ENCODE data around the gene SMIM30.

Gene SMIM30

DNA sequence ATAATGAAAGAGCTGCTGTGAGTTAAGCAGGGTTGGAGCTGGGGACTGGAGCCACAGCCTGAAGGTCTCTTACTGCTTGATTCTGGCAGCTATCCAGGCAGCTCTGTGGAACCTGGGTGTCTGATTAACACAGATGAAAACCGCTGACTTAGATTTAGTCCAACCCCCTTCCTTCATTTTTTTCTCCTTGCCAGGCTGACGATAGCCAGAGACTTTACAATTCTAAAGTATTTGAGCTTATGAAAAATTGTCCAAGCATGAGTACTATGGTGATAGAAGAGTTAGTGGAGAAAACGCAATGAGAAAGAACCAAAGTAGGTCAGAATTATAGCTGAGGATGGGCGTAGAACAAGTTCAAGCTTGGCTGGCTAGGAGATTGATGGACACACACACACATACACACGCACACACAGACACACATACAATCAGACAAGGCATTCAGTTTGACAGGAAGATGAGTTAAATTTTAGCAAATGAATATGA, 18.2 kb downstream of the SMIM30 start:
- TF ChIP-seq ZFX (IDR thresholded peaks at IDR 0.05), result no peak
- TF ChIP-seq, protein P1, sequence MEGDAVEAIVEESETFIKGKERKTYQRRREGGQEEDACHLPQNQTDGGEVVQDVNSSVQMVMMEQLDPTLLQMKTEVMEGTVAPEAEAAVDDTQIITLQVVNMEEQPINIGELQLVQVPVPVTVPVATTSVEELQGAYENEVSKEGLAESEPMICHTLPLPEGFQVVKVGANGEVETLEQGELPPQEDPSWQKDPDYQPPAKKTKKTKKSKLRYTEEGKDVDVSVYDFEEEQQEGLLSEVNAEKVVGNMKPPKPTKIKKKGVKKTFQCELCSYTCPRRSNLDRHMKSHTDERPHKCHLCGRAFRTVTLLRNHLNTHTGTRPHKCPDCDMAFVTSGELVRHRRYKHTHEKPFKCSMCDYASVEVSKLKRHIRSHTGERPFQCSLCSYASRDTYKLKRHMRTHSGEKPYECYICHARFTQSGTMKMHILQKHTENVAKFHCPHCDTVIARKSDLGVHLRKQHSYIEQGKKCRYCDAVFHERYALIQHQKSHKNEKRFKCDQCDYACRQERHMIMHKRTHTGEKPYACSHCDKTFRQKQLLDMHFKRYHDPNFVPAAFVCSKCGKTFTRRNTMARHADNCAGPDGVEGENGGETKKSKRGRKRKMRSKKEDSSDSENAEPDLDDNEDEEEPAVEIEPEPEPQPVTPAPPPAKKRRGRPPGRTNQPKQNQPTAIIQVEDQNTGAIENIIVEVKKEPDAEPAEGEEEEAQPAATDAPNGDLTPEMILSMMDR (conservative IDR thresholded peaks at IDR 0.05), result no peak
- H3K27ac ChIP-seq, result no peak overlapping the region

DNA sequence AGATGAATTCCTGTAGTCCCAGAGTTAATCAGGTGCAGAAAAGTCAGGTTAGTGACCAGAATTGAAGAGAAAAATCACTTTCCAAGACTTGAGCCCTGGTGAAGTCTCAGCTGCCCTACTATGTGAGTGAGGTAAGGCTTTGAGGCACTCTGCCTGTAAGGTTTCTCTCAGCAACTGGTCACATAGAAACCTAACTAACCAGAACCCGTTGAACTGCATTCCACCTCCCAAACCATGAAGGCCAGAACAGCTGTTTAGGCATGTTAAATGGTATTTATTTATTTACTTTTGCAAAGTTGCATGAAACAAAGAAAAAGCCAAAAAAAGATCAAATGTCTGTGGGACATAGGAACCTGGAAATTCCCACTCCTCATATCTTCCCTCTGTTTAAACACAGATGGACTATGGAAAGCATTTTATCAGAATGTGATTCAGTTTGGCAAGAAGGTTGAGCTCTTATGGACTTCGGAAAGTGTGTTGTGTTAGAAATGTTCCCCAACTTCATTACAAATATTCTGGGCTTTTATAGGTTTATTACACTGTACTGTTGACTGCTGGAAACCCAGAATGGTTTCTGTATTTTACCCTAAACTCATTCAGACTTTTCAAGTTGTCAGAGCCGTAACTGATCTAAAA, 19.0 kb downstream of the SMIM30 start:
- TF ChIP-seq ZFX (IDR thresholded peaks at IDR 0.05), result no peak
- TF ChIP-seq, protein P1 (conservative IDR thresholded peaks at IDR 0.05), result no peak

DNA sequence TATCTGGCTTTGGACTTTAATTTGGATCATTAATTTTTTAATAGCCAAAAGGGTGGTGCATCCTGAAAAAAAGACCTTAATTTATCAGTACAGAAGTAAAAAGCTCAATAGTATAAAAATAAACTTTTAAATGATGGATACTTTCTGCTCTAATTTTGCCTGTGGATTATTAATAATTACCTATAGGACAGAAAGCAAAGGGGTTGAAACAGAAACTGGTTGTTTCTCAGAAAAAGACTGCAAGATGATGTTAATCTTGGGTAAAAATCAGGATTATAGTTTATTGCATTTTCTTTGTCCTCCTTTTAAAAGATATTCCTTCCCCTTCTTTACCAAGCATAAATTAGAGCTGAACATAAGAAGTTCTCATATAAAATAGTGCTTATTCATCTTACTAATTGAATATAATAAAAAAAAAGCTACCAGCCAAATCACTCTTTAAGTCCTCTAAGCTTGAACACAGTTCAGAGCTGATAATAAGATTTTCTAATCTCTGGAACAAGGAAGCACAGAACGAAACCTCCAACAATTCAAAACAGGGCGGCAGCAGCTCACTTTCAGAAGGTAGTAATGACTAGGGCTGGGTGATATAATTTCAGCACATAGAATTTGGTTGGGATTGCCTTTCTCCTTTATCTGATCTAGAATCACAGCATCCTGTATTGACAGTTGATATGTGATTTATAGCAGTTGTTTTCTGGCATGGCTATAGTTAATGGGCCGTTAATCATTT, 23.7 kb downstream of the SMIM30 start:
- H3K27ac ChIP-seq, result no peak overlapping the region
- TF ChIP-seq, protein P1 (conservative IDR thresholded peaks at IDR 0.05), result no peak
- TF ChIP-seq ZFX (IDR thresholded peaks at IDR 0.05), result no peak

More for the DNA sequence above, 19.0 kb downstream of the SMIM30 start:
- no peak overlapping the region for H3K27ac ChIP-seq

DNA sequence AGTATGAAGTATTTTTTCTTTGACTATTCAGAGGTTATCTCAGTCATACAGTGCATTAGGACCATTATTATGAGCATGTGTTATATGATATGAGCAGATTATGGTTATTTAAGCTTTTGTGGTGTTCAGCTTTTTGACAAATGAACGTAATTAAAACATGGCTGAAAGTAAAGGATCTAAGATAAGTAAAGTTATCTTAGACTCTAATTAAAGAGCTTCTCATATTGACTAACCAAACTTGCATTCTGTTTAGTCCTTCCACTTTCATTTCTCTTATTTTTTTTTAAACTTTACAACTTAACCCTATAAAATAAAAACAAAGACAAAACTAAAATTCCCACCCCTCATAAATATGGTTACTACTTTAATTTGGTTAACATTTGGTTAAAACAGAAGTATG, 24.8 kb downstream of the SMIM30 start:
- TF ChIP-seq, protein P1 (conservative IDR thresholded peaks at IDR 0.05), result no peak
- TF ChIP-seq ZFX (IDR thresholded peaks at IDR 0.05), result no peak
- H3K27ac ChIP-seq, result no peak overlapping the region

DNA sequence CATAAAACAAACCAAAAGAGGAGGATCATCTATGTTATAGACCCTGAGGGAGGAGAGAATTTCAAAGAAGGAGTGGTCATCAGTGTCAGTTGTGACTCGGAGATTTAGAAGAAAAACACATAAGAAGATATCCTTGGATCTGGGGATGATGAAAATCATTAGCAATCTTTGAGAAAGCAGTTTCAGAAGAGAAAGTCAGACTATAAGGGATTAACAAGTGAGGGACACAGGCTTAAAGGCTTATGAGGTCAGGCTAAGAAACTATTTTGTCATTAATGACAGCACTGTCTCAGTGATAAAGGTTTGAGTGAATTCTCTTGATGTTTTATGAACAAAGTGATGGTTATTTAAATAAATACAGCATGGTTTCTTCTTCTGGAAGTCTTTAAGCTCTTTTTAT, 25.6 kb downstream of the SMIM30 start:
- H3K27ac ChIP-seq, result no peak overlapping the region
- no peak for TF ChIP-seq ZFX (IDR thresholded peaks at IDR 0.05)
- TF ChIP-seq, protein P1 (conservative IDR thresholded peaks at IDR 0.05), result no peak

DNA sequence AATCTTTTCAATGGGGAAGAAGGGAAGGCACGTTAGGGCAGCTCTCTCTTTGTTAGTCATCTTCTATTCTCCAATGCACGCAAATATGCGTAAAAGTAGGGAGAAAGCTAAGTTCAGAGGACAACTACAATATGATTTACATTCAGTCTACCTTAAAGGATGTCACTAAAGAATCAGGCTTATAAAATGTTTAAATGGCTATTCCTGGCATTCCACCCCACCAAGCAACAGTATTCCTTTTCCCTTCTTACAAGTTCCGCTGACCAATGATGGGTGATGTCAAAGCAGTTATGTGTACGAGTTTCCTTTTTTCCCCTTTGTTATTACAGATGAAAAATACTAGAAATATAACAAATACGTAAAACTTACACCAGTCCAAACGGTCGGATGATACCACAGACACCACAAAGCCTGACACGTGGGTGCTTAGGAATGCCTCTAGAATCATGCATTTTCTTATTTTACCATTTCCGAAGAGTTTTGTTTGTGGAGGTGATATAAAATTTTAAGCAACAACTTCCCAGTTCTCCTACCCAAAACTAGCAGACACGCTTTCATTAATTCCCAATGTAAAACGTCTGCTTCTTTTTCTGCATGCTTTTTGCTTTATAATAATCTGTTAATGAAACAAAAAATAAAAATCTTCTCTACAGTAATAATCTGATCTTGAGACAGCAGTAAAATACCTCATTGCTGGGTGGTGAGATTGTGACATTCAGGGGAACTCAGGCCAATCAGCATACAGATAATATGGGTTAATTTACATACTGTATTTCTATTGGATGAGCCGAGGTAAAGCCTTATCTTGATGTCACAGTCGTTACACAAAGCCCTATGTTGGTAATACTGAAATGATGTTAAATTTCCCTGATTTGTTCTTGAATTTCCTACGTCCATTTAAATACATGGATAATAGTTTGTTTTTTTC, 31.0 kb downstream of the SMIM30 start:
- TF ChIP-seq, protein P1 (conservative IDR thresholded peaks at IDR 0.05), result no peak
- TF ChIP-seq ZFX (IDR thresholded peaks at IDR 0.05), result no peak
- H3K27ac ChIP-seq, result no peak overlapping the region

Measured in C4-2B (cell line).